IMR-90 (cell line): Measurements from ENCODE around the gene SLAMF1. TPM values are rescaled to one million over a fixed set of nuclear protein-coding genes. Genes with fewer than 3 reads are reported as not detected.

ENCODE experiments used
- ATAC-seq: fragments of 200-7000 bp; cut with Tn5 transposase; 2 replicates; pipeline ENCODE4 v1.9.1; 2020; ENCODE audit warnings: low read depth, mild to moderate bottlenecking, moderate library complexity
- BruUV-seq: library from RNA; stranded (reverse); fragments of 400-500 nt; replicated peaks from 2 replicates; lab custom pipeline; 2021; lab: Mats Ljungman, UMichigan
- CTCF ChIA-PET: fragments of 300-600 bp; formaldehyde crosslinking; extraction: SDS; loops from one replicate; lab custom pipeline; 2021; ENCODE audit warnings: antibody characterized with exemption; lab: Yijun Ruan, JAX
- POLR2A ChIA-PET: fragments of 300-600 bp; sonication (Branson Sonifier 250); formaldehyde crosslinking; loops from one replicate; lab custom pipeline; 2022; ENCODE audit warnings: antibody characterized with exemption; ENCODE audit not compliant: unreplicated experiment; lab: Charles Lee
- DNase-seq: peaks from one replicate; pipeline ENCODE4 v3.0.0; 2013
- H2AFZ ChIP-seq: replicated peaks from 2 replicates; pipeline ENCODE3; 2013; ENCODE audit warnings: low read length, mild to moderate bottlenecking; ENCODE audit not compliant: poor library complexity
- H2AK5ac ChIP-seq: 2 replicates; pipeline ENCODE4 v1.6.1; 2013; ENCODE audit warnings: low read depth, low read length, inconsistent platforms
- H2AK9ac ChIP-seq: replicated peaks from 2 replicates; pipeline ENCODE3; 2013; ENCODE audit warnings: mild to moderate bottlenecking, low read depth, low read length, moderate library complexity; ENCODE audit not compliant: poor library complexity
- H2BK120ac ChIP-seq: 2 replicates; pipeline ENCODE4 v1.6.1; 2013; ENCODE audit warnings: low read depth, low read length, inconsistent platforms
- H2BK15ac ChIP-seq: 3 replicates; pipeline ENCODE4 v1.6.1; 2013; ENCODE audit warnings: low read depth, low read length, inconsistent platforms
- H2BK20ac ChIP-seq: 2 replicates; pipeline ENCODE4 v1.6.1; 2013; ENCODE audit warnings: low read depth, mild to moderate bottlenecking, inconsistent platforms, low read length, moderate library complexity
- H2BK5ac ChIP-seq: 2 replicates; pipeline ENCODE4 v1.6.1; 2013; ENCODE audit warnings: mild to moderate bottlenecking, low read depth, low read length, inconsistent platforms; ENCODE audit not compliant: poor library complexity, severe bottlenecking
- H3K14ac ChIP-seq: replicated peaks from 2 replicates; pipeline ENCODE4 v1.6.1; 2013; ENCODE audit warnings: low read depth, low read length, inconsistent platforms
- H3K18ac ChIP-seq: 2 replicates; pipeline ENCODE4 v1.6.1; 2013; ENCODE audit warnings: low read depth, low read length, control low read depth
- H3K23ac ChIP-seq: 2 replicates; pipeline ENCODE4 v1.6.1; 2013; ENCODE audit warnings: low read depth, low read length, inconsistent platforms
- H3K27ac ChIP-seq: 2 replicates; pipeline ENCODE4 v1.5.1; 2013; ENCODE audit warnings: mild to moderate bottlenecking, control low read depth, low read length; ENCODE audit not compliant: insufficient read depth
- H3K27me3 ChIP-seq: 2 replicates; pipeline ENCODE4 v1.6.1; 2013; ENCODE audit warnings: low read length; ENCODE audit not compliant: control insufficient read depth, insufficient read depth
- H3K36me3 ChIP-seq: 2 replicates; pipeline ENCODE4 v1.6.1; 2013; ENCODE audit warnings: low read length, mixed read lengths; ENCODE audit not compliant: control insufficient read depth, insufficient read depth
- H3K4ac ChIP-seq: 2 replicates; pipeline ENCODE4 v1.6.1; 2013; ENCODE audit warnings: low read depth, low read length, inconsistent platforms
- H3K4me1 ChIP-seq: 2 replicates; pipeline ENCODE4 v1.6.1; 2013; ENCODE audit warnings: low read length, mixed read lengths; ENCODE audit not compliant: control insufficient read depth, insufficient read depth
- H3K4me2 ChIP-seq: 2 replicates; pipeline ENCODE4 v1.6.1; 2013; ENCODE audit warnings: low read depth, mild to moderate bottlenecking, control low read depth, low read length, moderate library complexity
- H3K4me3 ChIP-seq: 2 replicates; pipeline ENCODE4 v1.5.1; 2013; ENCODE audit warnings: low read depth, mild to moderate bottlenecking, control low read depth, low read length, moderate library complexity; ENCODE audit not compliant: insufficient read depth
- H3K56ac ChIP-seq: 2 replicates; pipeline ENCODE4 v1.6.1; 2013; ENCODE audit warnings: low read length, inconsistent platforms; ENCODE audit not compliant: insufficient read depth; ENCODE audit errors: extremely low read depth
- H3K79me1 ChIP-seq, 2 experiments: 2 replicates each; pipeline ENCODE4 v1.6.1; 2013; ENCODE audit warnings: low read length in 2 of 2, inconsistent platforms in 1 of 2, low read depth in 1 of 2
- H3K9ac ChIP-seq: 2 replicates; pipeline ENCODE4 v1.6.1; 2013; ENCODE audit warnings: low read depth, low read length, control low read depth
- H3K9me1 ChIP-seq: 2 replicates; pipeline ENCODE4 v1.6.1; 2013; ENCODE audit warnings: low read length, inconsistent platforms; ENCODE audit not compliant: insufficient read depth
- H3K9me3 ChIP-seq: 2 replicates; pipeline ENCODE4 v1.6.1; 2013; ENCODE audit warnings: low read length; ENCODE audit not compliant: control insufficient read depth, insufficient read depth
- H4K20me1 ChIP-seq: 2 replicates; pipeline ENCODE4 v1.6.1; 2013; ENCODE audit warnings: low read length, inconsistent platforms; ENCODE audit not compliant: insufficient read depth
- H4K5ac ChIP-seq: 2 replicates; pipeline ENCODE4 v1.6.1; 2013; ENCODE audit warnings: mild to moderate bottlenecking, low read depth, low read length, control low read depth
- H4K8ac ChIP-seq, 2 experiments: 2 replicates each; pipeline ENCODE4 v1.6.1; 2013; ENCODE audit warnings: low read depth in 2 of 2, low read length in 2 of 2, control low read depth in 1 of 2, inconsistent platforms in 1 of 2
- H4K91ac ChIP-seq: 2 replicates; pipeline ENCODE4 v1.6.1; 2013; ENCODE audit warnings: low read depth, low read length, inconsistent platforms; ENCODE audit not compliant: insufficient read depth
- CEBPB ChIP-seq: IDR thresholded peaks from 2 replicates; pipeline ENCODE4 v1.6.1; 2012; ENCODE audit warnings: low read depth, low read length, improper control_type of control experiment
- CTCF ChIP-seq: conservative IDR thresholded peaks from 2 replicates; pipeline ENCODE4 v1.5.1; 2012; ENCODE audit warnings: mild to moderate bottlenecking, low read depth, low read length, improper control_type of control experiment
- MAZ ChIP-seq: IDR thresholded peaks from 2 replicates; pipeline ENCODE4 v1.6.1; 2012; ENCODE audit warnings: low read depth, mild to moderate bottlenecking, low read length, improper control_type of control experiment, moderate library complexity, borderline replicate concordance
- MXI1 ChIP-seq: IDR thresholded peaks from 2 replicates; pipeline ENCODE4 v1.6.1; 2012; ENCODE audit warnings: low read depth, mild to moderate bottlenecking, low read length, moderate library complexity, borderline replicate concordance
- WGBS, 2 experiments: methylation state at CpG; one replicate each; pipeline versions ENCODE4 v1.1.5 to v1.1.7; 2013; ENCODE audit warnings: missing lambda C conversion rate in 2 of 2; ENCODE audit not compliant: insufficient read length in 1 of 2; ENCODE audit errors: extremely low coverage in 2 of 2; 5-methylcytosine and 5-hydroxymethylcytosine counted together
- dilution Hi-C: fragments of 300-500 bp; cut with HindIII; formaldehyde crosslinking; loops from one replicate; pipeline ENCODE4 v1.14.3; 2018; ENCODE audit warnings: low sequenced_read_pairs; ENCODE audit not compliant: unreplicated experiment
- in situ Hi-C: fragments of 300-500 bp; cut with MboI; formaldehyde crosslinking; loops from 3 replicates; pipeline ENCODE4 v1.14.3; 2019; ENCODE audit warnings: low sequenced_read_pairs, inconsistent platforms, mixed read lengths
- intact Hi-C: fragments of 100-400 bp; cut with micrococcal nuclease; formaldehyde crosslinking; loops from 2 replicates; pipeline ENCODE4 v1.10.0; 2022
- polyA plus RNA-seq, 3 experiments: library from polyadenylated mRNA; depleted of rRNA; stranded (reverse); fragments of >200 nt; gene quantifications; 2 replicates each; pipeline ENCODE4 v1.2.3, GENCODE V29; 2012; ENCODE audit warnings: low replicate concordance in 1 of 3
- total RNA-seq: library from RNA; depleted of rRNA; stranded (reverse); fragments of >200 nt; gene quantifications from 2 replicates; pipeline ENCODE4 v1.2.3, GENCODE V29; 2012

The SLAMF1 gene
- total and polyA plus RNA-seq, 2 of the 4 experiments (the other 2 are of a cell fraction) = not detected

GRCh38 chr1:160658162-160658813 is 11.4 kb upstream of the SLAMF1 start:
- no peak overlapping the region for H3K27ac ChIP-seq
- H3K27me3 ChIP-seq = no peaks in the 10 kb centered on the region
- H3K36me3 ChIP-seq = no peaks in the 10 kb centered on the region
- in situ Hi-C loops (no loop called here), dilution Hi-C loops (no loop called here), intact Hi-C loops (no loop called here)
- H2AK9ac ChIP-seq = no peak overlapping the region
- H3K23ac ChIP-seq = no peak overlapping the region
- H3K4me3 ChIP-seq = no peak overlapping the region
- H4K91ac ChIP-seq = no peak overlapping the region
- no peak overlapping the region for H3K9ac ChIP-seq
- no peak overlapping the region for H3K4ac ChIP-seq
- H2AFZ ChIP-seq = no peak overlapping the region
- no peak overlapping the region for H3K4me2 ChIP-seq
- no peaks in the 10 kb centered on the region for H3K9me3 ChIP-seq
- no peak overlapping the region for H4K5ac ChIP-seq
- H2BK120ac ChIP-seq = no peak overlapping the region
- 73% methylated on average over 4 of the region's 8 CpGs; no CpG with 5 or more reads in 1 of the 2 experiments for WGBS, 2 experiments
- no peak overlapping the region for H2BK15ac ChIP-seq
- H3K4me1 ChIP-seq = no peaks in the 10 kb centered on the region
- POLR2A ChIA-PET = no interaction called here
- H3K18ac ChIP-seq = no peak overlapping the region
- CTCF ChIA-PET = no interaction called here
- no peak overlapping the region for H2BK5ac ChIP-seq
- no peak overlapping the region for H2AK5ac ChIP-seq
- TF ChIP-seq CTCF (no peak), MAZ (no peak), CEBPB (no peak), MXI1 (no peak)
- no peak overlapping the region for H3K56ac ChIP-seq
- H4K20me1 ChIP-seq = no peaks in the 10 kb centered on the region
- BruUV-seq = no TSS peak
- H3K14ac ChIP-seq = no peak overlapping the region
- H2BK20ac ChIP-seq = no peak overlapping the region
- no peaks in the 10 kb centered on the region for H3K9me1 ChIP-seq
- no peak overlapping the region for H4K8ac ChIP-seq
- no peak for DNase-seq
- no peaks in the 10 kb centered on the region for H3K79me1 ChIP-seq
- no peak for ATAC-seq
